HG02973 (cell line): Measurements from ENCODE around the gene NUDCD3.
"Not testable (repeated sequence)": the region's sequence is repeated elsewhere in the genome, so short reads cannot be mapped to it uniquely, and the experiment has no call there.

Experiments
- ATAC-seq: cut with Tn5 transposase; IDR thresholded peaks from one replicate; pipeline ENCODE4 v1.9.1; 2021; ENCODE audit warnings: moderate library complexity; ENCODE audit not compliant: unreplicated experiment

NUDCD3 gene

GRCh38 chr7:44449584-44449928, 40.9 kb downstream of the NUDCD3 start:
- no peak for ATAC-seq

GRCh38 chr7:44448922-44449583, 41.4 kb downstream of the NUDCD3 start:
- ATAC-seq = no peak

GRCh38 chr7:44447874-44448425, 42.5 kb downstream of the NUDCD3 start:
- ATAC-seq = no peak

- ATAC-seq = no peak
Measured at GRCh38 chr7:44445986-44446671, 44.3 kb downstream of the NUDCD3 start.

GRCh38 chr7:44441079-44441478, 49.4 kb downstream of the NUDCD3 start:
- no peak for ATAC-seq

- no peak for ATAC-seq
Measured at GRCh38 chr7:44440577-44441078, 49.8 kb downstream of the NUDCD3 start.

- no peak for ATAC-seq
Measured at GRCh38 chr7:44439926-44440325, 50.5 kb downstream of the NUDCD3 start.

- no peak for ATAC-seq
Measured at GRCh38 chr7:44438816-44439215, 51.6 kb downstream of the NUDCD3 start.

- ATAC-seq = no peak
Measured at GRCh38 chr7:44434201-44434600, 56.3 kb downstream of the NUDCD3 start.

GRCh38 chr7:44433255-44434022, 57.0 kb downstream of the NUDCD3 start:
- ATAC-seq = no peak

- no peak for ATAC-seq
Measured at GRCh38 chr7:44432381-44432977, 58.0 kb downstream of the NUDCD3 start.

- ATAC-seq = no peak
Measured at GRCh38 chr7:44431091-44431608, 59.3 kb downstream of the NUDCD3 start.

GRCh38 chr7:44430054-44430453, 60.4 kb downstream of the NUDCD3 start:
- ATAC-seq = no peak

GRCh38 chr7:44424762-44425161, 65.7 kb downstream of the NUDCD3 start:
- not testable (repeated sequence) for ATAC-seq

GRCh38 chr7:44416941-44417340, 73.5 kb downstream of the NUDCD3 start:
- ATAC-seq = no peak

GRCh38 chr7:44415510-44415909, 74.9 kb downstream of the NUDCD3 start:
- no peak for ATAC-seq

GRCh38 chr7:44415047-44415446, 75.4 kb downstream of the NUDCD3 start:
- no peak for ATAC-seq

- no peak for ATAC-seq
Measured at GRCh38 chr7:44411306-44411705, 79.2 kb downstream of the NUDCD3 start.

GRCh38 chr7:44408596-44408995, 81.9 kb downstream of the NUDCD3 start:
- ATAC-seq = no peak

GRCh38 chr7:44403775-44404174, 86.7 kb downstream of the NUDCD3 start:
- ATAC-seq = no peak
